ENCODE measurements around the gene NKTR.

The NKTR gene

GRCh38 chr3:42651248-42652091, 51.0 kb downstream of the NKTR start:
- no peak for DNase-seq

GRCh38 chr3:42652251-42652610, 51.7 kb downstream of the NKTR start:
- no peak for DNase-seq

GRCh38 chr3:42652611-42653302, 52.3 kb downstream of the NKTR start:
- DNase-seq, result no peak

- no peak for DNase-seq
Observed at GRCh38 chr3:42653303-42653559, 52.7 kb downstream of the NKTR start.

- no peak for DNase-seq
Observed at GRCh38 chr3:42653560-42654330, 53.3 kb downstream of the NKTR start, which contains the start of gene ZBTB47. ZBTB47 (plus strand) TSS chr3:42653697; CDS start chr3:42658356, 4,659 bp downstream.

GRCh38 chr3:42654331-42655201, 54.1 kb downstream of the NKTR start:
- DNase-seq, result no peak

GRCh38 chr3:42655331-42655888, 54.9 kb downstream of the NKTR start:
- no peak for DNase-seq

GRCh38 chr3:42655980-42656679, 55.6 kb downstream of the NKTR start:
- no peak for DNase-seq

GRCh38 chr3:42656680-42657610, 56.5 kb downstream of the NKTR start:
- DNase-seq, result no peak

- no peak for DNase-seq
Observed at GRCh38 chr3:42657675-42658074, 57.2 kb downstream of the NKTR start.

- no peak for DNase-seq
Observed at GRCh38 chr3:42658091-42658770, 57.7 kb downstream of the NKTR start.

GRCh38 chr3:42658771-42659390, 58.4 kb downstream of the NKTR start:
- DNase-seq, result no peak

GRCh38 chr3:42659451-42660130, 59.1 kb downstream of the NKTR start:
- DNase-seq, result no peak

GRCh38 chr3:42660131-42660715, 59.7 kb downstream of the NKTR start:
- no peak for DNase-seq

GRCh38 chr3:42660898-42661297, 60.4 kb downstream of the NKTR start:
- no peak for DNase-seq

- no peak for DNase-seq
Observed at GRCh38 chr3:42661593-42662022, 61.1 kb downstream of the NKTR start.

- no peak for DNase-seq
Observed at GRCh38 chr3:42662037-42662812, 61.7 kb downstream of the NKTR start.

Data from CD4-positive, alpha-beta T cell treated with Interleukin-12 subunit alpha and Interleukin-12 subunit beta, for 1 hour (primary cell).